HG03135 (cell line): ENCODE results near the gene POFUT2.
"Not testable (repeated sequence)": the region's sequence is repeated elsewhere in the genome, so short reads cannot be mapped to it uniquely, and the experiment has no call there.

Experiments
- ATAC-seq: cut with Tn5 transposase; IDR thresholded peaks from one replicate; pipeline ENCODE4 v1.9.1; 2021; ENCODE audit warnings: mild to moderate bottlenecking, moderate library complexity; ENCODE audit not compliant: unreplicated experiment

Gene POFUT2

GRCh38 chr21:45326891-45327440 is 39.3 kb upstream of the POFUT2 start:
- no peak for ATAC-seq

GRCh38 chr21:45326169-45326851 is 38.6 kb upstream of the POFUT2 start:
- ATAC-seq: no peak

- no peak for ATAC-seq
These were observed 37.8 kb upstream of the POFUT2 start for GRCh38 chr21:45325206-45326168.

- no peak for ATAC-seq
These were observed 37.0 kb upstream of the POFUT2 start for GRCh38 chr21:45324489-45325205.

- ATAC-seq: no peak
These were observed 36.0 kb upstream of the POFUT2 start for GRCh38 chr21:45323487-45324311.

GRCh38 chr21:45322960-45323461 is 35.3 kb upstream of the POFUT2 start:
- no peak for ATAC-seq

GRCh38 chr21:45322231-45322959 is 34.7 kb upstream of the POFUT2 start:
- ATAC-seq: no peak

GRCh38 chr21:45320261-45321025 is 32.7 kb upstream of the POFUT2 start:
- no peak for ATAC-seq

- ATAC-seq: no peak
These were observed 31.9 kb upstream of the POFUT2 start for GRCh38 chr21:45319461-45320211.

GRCh38 chr21:45318556-45319404 is 31.1 kb upstream of the POFUT2 start:
- no peak for ATAC-seq

- no peak for ATAC-seq
These were observed 30.5 kb upstream of the POFUT2 start for GRCh38 chr21:45318146-45318555.

GRCh38 chr21:45317398-45318145 is 29.9 kb upstream of the POFUT2 start:
- no peak for ATAC-seq

- no peak for ATAC-seq
These were observed 29.2 kb upstream of the POFUT2 start for GRCh38 chr21:45316871-45317397.

GRCh38 chr21:45315676-45316470 is 28.2 kb upstream of the POFUT2 start:
- ATAC-seq: not testable (repeated sequence)

GRCh38 chr21:45313682-45314081 is 26.0 kb upstream of the POFUT2 start:
- ATAC-seq: no peak
